C4-2B (cell line): ENCODE data around the gene COG7.

Source experiments
- CTCF ChIP-seq: fragments of 450-650 bp; conservative IDR thresholded peaks from 2 replicates; pipeline ENCODE4 v1.5.1; 2017; ENCODE audit warnings: mild to moderate bottlenecking
- ZFX ChIP-seq: fragments of 450-650 bp; IDR thresholded peaks from 2 replicates; pipeline ENCODE4 v1.6.1; 2017

DNA sequence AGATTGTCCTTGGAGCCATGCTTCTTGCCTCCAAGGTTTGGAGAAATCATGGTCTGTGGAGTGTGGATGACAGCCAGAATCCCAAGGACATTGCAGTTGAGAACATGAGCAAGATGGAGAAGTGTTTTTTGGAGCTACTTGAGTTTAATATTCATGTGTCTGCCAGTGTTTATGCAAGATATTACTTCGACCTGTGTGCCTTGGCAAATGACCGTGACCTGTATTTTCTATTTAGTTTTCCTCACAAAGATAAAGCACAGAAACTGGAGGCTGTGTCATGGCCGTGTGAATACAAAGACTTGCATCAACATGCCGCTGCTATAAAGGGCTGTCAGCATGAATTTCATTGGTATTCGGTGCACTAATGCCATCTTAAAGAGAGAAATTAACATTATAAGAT is 48.3 kb upstream of the COG7 start:
- TF ChIP-seq CTCF (no peak), ZFX (no peak)
